PC-9 (cell line): Measurements from ENCODE around the gene DSG2.

Experiments used
- CTCF ChIP-seq: fragments of 200-600 bp; sonication (generic); conservative IDR thresholded peaks from 2 replicates; pipeline ENCODE4 v1.6.1; 2017; ENCODE audit warnings: mixed run types, antibody characterized with exemption, mild to moderate bottlenecking, moderate library complexity
- EZH2 ChIP-seq: fragments of 200-600 bp; sonication (generic); IDR thresholded peaks from 2 replicates; pipeline ENCODE4 v1.8.0; 2017; ENCODE audit warnings: antibody characterized with exemption, low read depth

- TF ChIP-seq CTCF (no peak), EZH2 (no peak)
Observed at GRCh38 chr18:31558567-31558966, 60.6 kb downstream of the DSG2 start.
